Liver (tissue), 9 donors: ENCODE results near the gene DIPK1B. TPM values are rescaled to one million over a fixed set of nuclear protein-coding genes. Genes with fewer than 3 reads are reported as not detected.

Source experiments
- DNase-seq: peaks from one replicate; pipeline ENCODE4 v3.0.0-alpha.2; 2017; ENCODE audit warnings: low spot score
- H3K27ac ChIP-seq, 2 donors: one replicate each; pipeline ENCODE4 v1.7.0; 2013; ENCODE audit warnings: inconsistent platforms in 2 of 2, low read length in 2 of 2, control low read depth in 1 of 2, low read depth in 1 of 2, mild to moderate bottlenecking in 1 of 2
- H3K27me3 ChIP-seq, 4 donors: one replicate each; pipeline versions ENCODE4 v1.6.1 to v1.7.0; 2013; ENCODE audit warnings: low read length in 3 of 4, inconsistent platforms in 1 of 4, mild to moderate bottlenecking in 1 of 4, moderate library complexity in 1 of 4; ENCODE audit not compliant: control insufficient read depth in 4 of 4, insufficient read depth in 4 of 4
- H3K36me3 ChIP-seq, 4 donors: one replicate each; pipeline versions ENCODE4 v1.6.1 to v1.7.0; 2013; ENCODE audit warnings: low read length in 3 of 4, mild to moderate bottlenecking in 3 of 4, low read depth in 1 of 4, moderate library complexity in 1 of 4; ENCODE audit not compliant: control insufficient read depth in 4 of 4, insufficient read depth in 3 of 4
- H3K4me1 ChIP-seq, 4 donors: one replicate each; pipeline versions ENCODE4 v1.6.1 to v1.7.0; 2013; ENCODE audit warnings: low read length in 3 of 4, mild to moderate bottlenecking in 3 of 4, moderate library complexity in 1 of 4; ENCODE audit not compliant: control insufficient read depth in 4 of 4, insufficient read depth in 4 of 4
- H3K4me3 ChIP-seq, 3 donors: one replicate each; pipeline versions ENCODE4 v1.6.1 to v1.7.0; 2013; ENCODE audit warnings: low read length in 3 of 3, control low read depth in 1 of 3, low read depth in 1 of 3, mild to moderate bottlenecking in 1 of 3
- H3K9ac ChIP-seq, 2 donors: one replicate each; pipeline ENCODE4 v1.7.0; 2013; ENCODE audit warnings: low read length in 2 of 2, mild to moderate bottlenecking in 2 of 2, moderate library complexity in 2 of 2, control low read depth in 1 of 2, low read depth in 1 of 2
- H3K9me3 ChIP-seq, 4 donors: one replicate each; pipeline versions ENCODE4 v1.6.1 to v1.7.0; 2013; ENCODE audit warnings: low read length in 3 of 4; ENCODE audit not compliant: control insufficient read depth in 4 of 4
- ATF3 ChIP-seq: IDR thresholded peaks from 2 replicates; pipeline ENCODE4 v1.6.1; 2016; ENCODE audit warnings: antibody characterized with exemption
- CTCF ChIP-seq: fragments of 150-350 bp; IDR thresholded peaks from 2 replicates; pipeline ENCODE4 v1.5.1; 2017; ENCODE audit warnings: improper control_type of control experiment, low read depth, low read length; ENCODE audit not compliant: missing input control
- FOXA1 ChIP-seq: IDR thresholded peaks from 2 replicates; pipeline ENCODE4 v1.6.1; 2016; ENCODE audit warnings: antibody characterized with exemption
- GABPA ChIP-seq, 2 donors: IDR thresholded peaks in 1 of 2; conservative IDR thresholded peaks in 1 of 2; 2 replicates each; pipeline ENCODE4 v1.6.1; 2016; ENCODE audit warnings: antibody characterized with exemption in 2 of 2, mild to moderate bottlenecking in 1 of 2, moderate library complexity in 1 of 2
- HNF4A ChIP-seq, 2 donors: conservative IDR thresholded peaks; 2 replicates each; pipeline ENCODE4 v1.6.1; 2016; ENCODE audit warnings: antibody characterized with exemption in 2 of 2, mild to moderate bottlenecking in 2 of 2
- JUND ChIP-seq, 2 donors: IDR thresholded peaks; 2 replicates each; pipeline ENCODE4 v1.6.1; 2016; ENCODE audit warnings: antibody characterized with exemption in 2 of 2
- MAX ChIP-seq: IDR thresholded peaks from 2 replicates; pipeline ENCODE4 v1.6.1; 2016; ENCODE audit warnings: antibody characterized with exemption
- NR2F2 ChIP-seq: IDR thresholded peaks from 2 replicates; pipeline ENCODE4 v1.6.1; 2016; ENCODE audit warnings: antibody characterized with exemption
- RAD21 ChIP-seq, 2 donors: IDR thresholded peaks; 2 replicates each; pipeline ENCODE4 v1.6.1; 2016; ENCODE audit warnings: antibody characterized with exemption in 2 of 2, mild to moderate bottlenecking in 2 of 2
- RXRA ChIP-seq, 2 donors: IDR thresholded peaks; 2 replicates each; pipeline ENCODE4 v1.6.1; 2017 to 2018; ENCODE audit warnings: antibody characterized with exemption in 2 of 2, mild to moderate bottlenecking in 1 of 2
- ZBTB33 ChIP-seq: IDR thresholded peaks from 2 replicates; pipeline ENCODE4 v1.6.1; 2016; ENCODE audit warnings: antibody characterized with exemption
- WGBS: extraction: QIAGEN DNeasy Blood & Tissue Kit; methylation state at CpG from one replicate; pipeline ENCODE4 v1.1.7; 2013; 5-methylcytosine and 5-hydroxymethylcytosine counted together
- polyA plus RNA-seq, 2 donors: library from polyadenylated mRNA; stranded (reverse) in 1 of 2; unstranded in 1 of 2; fragments of 200-250 nt in 1 of 2; fragments of >200 nt in 1 of 2; fragmentation: Nextera tagmentation in 1 of 2; extraction: Ambion mirVana in 1 of 2; gene quantifications; one replicate each; pipeline versions ENCODE4 v1.2.1 to v1.2.3, GENCODE V29; 2013 to 2015
- total RNA-seq, 2 donors: library from RNA; depleted of rRNA; stranded (reverse); fragments of >200 nt; gene quantifications; one replicate each; pipeline ENCODE4 v1.2.3, GENCODE V29; 2014
- donor health status: healthy.
- donor health status: healthy.
- donor health status: healthy.
- donor health status: healthy.
- donor health status: healthy.

The DIPK1B gene
- total and polyA plus RNA-seq, 4 donors: 2.3 to 19.7 (median 5.2) TPM

- TF ChIP-seq ZBTB33: no peak
Measured at GRCh38 chr9:136684339-136684738, 28.0 kb upstream of the DIPK1B start (continued).

GRCh38 chr9:136684799-136685198 lies 27.6 kb upstream of the DIPK1B start:
- peaks cover 43 to 78% (median 65%) of the 10 kb centered on the region in 4 donors for H3K4me1 ChIP-seq
- no peaks in the 10 kb centered on the region for H3K36me3 ChIP-seq
- no peak overlapping the region for H3K27ac ChIP-seq

GRCh38 chr9:136685216-136685615 lies 27.2 kb upstream of the DIPK1B start:
- no peaks in the 10 kb centered on the region for H3K27me3 ChIP-seq
- DNase-seq: no peak
- no peaks in the 10 kb centered on the region for H3K36me3 ChIP-seq
- peak overlapping the region in 1 of 2 donors; percentile 44 for H3K9ac ChIP-seq
- peak overlapping the region in 2 of 3 donors; percentile 84 to 89 for H3K4me3 ChIP-seq
- no peaks in the 10 kb centered on the region for H3K9me3 ChIP-seq
- H3K4me1 ChIP-seq: peaks cover 47 to 79% (median 64%) of the 10 kb centered on the region in 4 donors
- WGBS: 65% methylated on average over 7 of the region's 7 CpGs
- H3K27ac ChIP-seq: peak overlapping the region in 1 of 2 donors; percentile 92
- TF ChIP-seq ATF3: no peak
- TF ChIP-seq MAX: no peak
- TF ChIP-seq ZBTB33: no peak
- no peak for TF ChIP-seq FOXA1
- no peak for TF ChIP-seq HNF4A (conservative IDR thresholded peaks at IDR 0.05)
- no peak for TF ChIP-seq RXRA (IDR thresholded peaks at IDR 0.05)
- no peak for TF ChIP-seq RAD21 (IDR thresholded peaks at IDR 0.05)
- TF ChIP-seq CTCF: no peak

More at GRCh38 chr9:136684799-136685198, 27.6 kb upstream of the DIPK1B start:
- Histone ChIP-seq H3K9ac (peak overlapping the region in 1 of 2 donors; percentile 44), H3K27me3 (no peaks in the 10 kb centered on the region), H3K4me3 (peak overlapping the region in 1 of 3 donors; percentile 89), H3K9me3 (no peaks in the 10 kb centered on the region)
- DNase-seq: no peak
- TF ChIP-seq NR2F2 (no peak), CTCF (no peak), JUND (IDR thresholded peaks at IDR 0.05) (no peak), ZBTB33 (no peak), HNF4A (conservative IDR thresholded peaks at IDR 0.05) (no peak), GABPA (IDR thresholded peaks at IDR 0.05 in 1 of 2, conservative IDR thresholded peaks at IDR 0.05 in 1 of 2) (no peak)
- 79% methylated on average over 15 of the region's 15 CpGs for WGBS
